ENCODE measurements around the gene ZNF83.
A peak's percentile ranks its signal among the peaks of the same experiment; 100 is the strongest.
"Not testable (repeated sequence)": the region's sequence is repeated elsewhere in the genome, so short reads cannot be mapped to it uniquely, and the experiment has no call there.

Gene ZNF83

DNA sequence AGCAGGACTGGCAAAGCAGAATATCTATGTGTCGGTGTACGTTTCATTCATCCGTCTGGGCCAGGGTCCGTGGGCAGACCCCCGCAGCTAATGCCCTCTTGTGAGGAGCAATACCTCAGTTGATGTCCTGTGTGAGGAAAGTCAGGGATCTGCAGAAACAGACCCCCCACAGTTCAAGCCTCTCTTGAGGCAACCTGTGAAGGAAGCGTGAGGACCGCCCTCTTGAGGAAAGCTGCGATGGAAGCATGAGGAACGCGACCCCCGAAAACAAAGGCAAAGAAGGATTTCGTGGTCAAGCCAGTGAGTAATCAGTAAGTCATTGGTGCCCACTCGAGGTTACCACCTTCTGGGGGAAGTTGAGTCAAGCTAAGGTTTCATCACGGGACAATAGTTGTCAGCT is 20.9 kb upstream of the ZNF83 start:
- H3K4me1 Mint-ChIP-seq (ENCODE audit: low read depth), result peaks cover 16% of the 10 kb centered on the region
- no peak overlapping the region for H3K27ac Mint-ChIP-seq
- H3K36me3 Mint-ChIP-seq (ENCODE audit: low read depth), result peaks cover 87% of the 10 kb centered on the region
- peaks cover 17% of the 10 kb centered on the region for H3K9me3 Mint-ChIP-seq
- no peak overlapping the region for H3K4me3 Mint-ChIP-seq
- no peaks in the 10 kb centered on the region for H3K27me3 Mint-ChIP-seq

DNA sequence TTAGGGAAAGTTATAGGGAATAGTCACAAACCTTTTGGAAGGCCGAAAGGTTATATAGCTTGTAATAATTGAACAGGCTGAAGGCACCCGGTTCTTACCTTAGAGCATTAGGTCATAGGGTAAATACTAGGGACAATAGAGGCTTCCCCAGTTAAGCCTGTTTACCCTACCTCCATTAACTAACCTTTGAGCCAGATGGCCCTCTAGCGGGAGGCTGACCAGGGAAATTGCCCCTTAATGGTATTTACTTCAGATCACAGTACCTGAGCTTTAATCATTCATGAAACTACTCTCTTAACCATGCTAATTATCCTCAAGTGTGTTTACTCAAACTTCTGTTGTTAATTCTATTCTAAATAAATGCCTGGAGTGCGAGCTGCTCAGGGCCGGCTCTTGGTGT is 20.4 kb upstream of the ZNF83 start:
- Mint-ChIP-seq H3K36me3 (ENCODE audit: low read depth) (peaks cover 90% of the 10 kb centered on the region), H3K27me3 (no peaks in the 10 kb centered on the region), H3K4me3 (no peak overlapping the region), H3K9me3 (peaks cover 20% of the 10 kb centered on the region), H3K27ac (no peak overlapping the region), H3K4me1 (ENCODE audit: low read depth) (peaks cover 16% of the 10 kb centered on the region)

DNA sequence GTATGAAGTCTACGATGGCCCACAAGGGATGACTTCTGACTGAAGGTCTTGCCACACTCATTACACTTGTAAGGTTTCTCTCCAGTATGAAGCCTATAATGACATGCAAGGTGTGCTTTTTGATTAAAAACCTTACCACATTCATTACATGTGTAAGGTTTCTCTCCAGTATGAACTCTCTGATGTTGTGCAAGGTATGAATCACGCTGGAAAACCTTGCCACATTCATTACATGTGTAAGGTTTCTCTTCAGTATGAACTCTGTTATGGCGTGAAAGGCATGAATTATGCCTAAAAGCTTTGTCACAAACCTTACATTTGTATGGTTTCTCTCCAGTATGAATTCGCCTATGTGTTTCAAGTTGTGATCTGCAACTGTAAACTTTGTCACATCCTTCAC is 15.0 kb upstream of the ZNF83 start:
- Mint-ChIP-seq H3K27me3 (no peaks in the 10 kb centered on the region), H3K4me1 (ENCODE audit: low read depth) (no peaks in the 10 kb centered on the region), H3K27ac (no peak overlapping the region), H3K36me3 (ENCODE audit: low read depth) (peaks cover 90% of the 10 kb centered on the region), H3K9me3 (peaks cover 44% of the 10 kb centered on the region), H3K4me3 (no peak overlapping the region)

DNA sequence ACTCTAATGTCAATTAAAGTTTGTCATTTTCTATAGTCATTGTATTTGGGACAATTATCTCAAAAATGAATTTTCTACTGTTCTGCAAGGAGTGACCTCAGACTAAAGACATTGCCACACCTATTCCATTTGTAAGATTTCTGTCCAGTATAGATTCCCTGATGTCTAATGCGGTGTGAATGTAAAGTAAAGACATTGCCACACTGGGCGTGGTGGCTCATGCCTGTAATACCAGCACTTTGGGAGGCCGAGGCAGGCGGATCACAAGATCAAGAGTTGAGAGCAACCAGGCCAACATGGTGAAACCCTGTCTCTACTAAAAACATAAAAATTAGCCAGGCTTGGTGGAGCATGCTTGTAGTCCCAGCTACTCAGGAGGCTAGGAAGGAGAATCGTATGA is 13.8 kb upstream of the ZNF83 start:
- no peak overlapping the region for H3K27ac Mint-ChIP-seq
- H3K27me3 Mint-ChIP-seq, result no peaks in the 10 kb centered on the region
- peaks cover 56% of the 10 kb centered on the region for H3K9me3 Mint-ChIP-seq
- no peak overlapping the region for H3K4me3 Mint-ChIP-seq
- no peaks in the 10 kb centered on the region for H3K4me1 Mint-ChIP-seq (ENCODE audit: low read depth)
- peaks cover 92% of the 10 kb centered on the region for H3K36me3 Mint-ChIP-seq (ENCODE audit: low read depth)

DNA sequence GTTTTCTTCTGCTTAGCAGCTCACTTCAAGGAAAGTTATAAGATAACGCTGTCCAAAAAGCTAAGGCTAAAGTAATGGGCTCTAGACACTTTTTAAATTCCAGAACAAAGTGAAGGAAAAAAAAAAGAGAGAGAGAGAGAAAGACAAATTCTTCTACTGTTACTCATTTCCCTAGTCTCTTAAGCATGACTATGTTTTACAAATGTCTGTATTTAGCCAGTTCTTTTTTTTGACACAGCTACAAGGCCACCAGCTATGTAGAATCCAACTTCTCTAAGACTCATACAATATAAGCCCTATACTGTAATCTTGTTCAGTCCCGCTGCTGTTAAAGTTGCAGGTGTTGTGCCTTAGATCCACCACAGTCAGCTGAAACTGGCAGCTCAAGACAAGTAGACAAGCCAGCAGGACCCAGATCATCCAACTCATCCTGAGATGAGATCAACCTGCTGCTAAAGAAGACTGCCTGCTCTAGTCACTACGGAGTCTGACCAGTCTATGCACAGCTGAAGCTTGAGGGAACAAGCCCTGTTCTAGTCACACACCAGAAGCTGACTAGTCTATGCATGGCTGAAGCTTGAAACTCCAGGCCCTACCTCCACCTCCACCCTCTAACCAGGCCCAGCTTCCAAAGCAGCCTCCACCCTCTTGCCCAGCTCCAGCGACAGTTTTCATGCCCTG is 10.3 kb upstream of the ZNF83 start:
- no peak overlapping the region for H3K4me3 Mint-ChIP-seq

DNA sequence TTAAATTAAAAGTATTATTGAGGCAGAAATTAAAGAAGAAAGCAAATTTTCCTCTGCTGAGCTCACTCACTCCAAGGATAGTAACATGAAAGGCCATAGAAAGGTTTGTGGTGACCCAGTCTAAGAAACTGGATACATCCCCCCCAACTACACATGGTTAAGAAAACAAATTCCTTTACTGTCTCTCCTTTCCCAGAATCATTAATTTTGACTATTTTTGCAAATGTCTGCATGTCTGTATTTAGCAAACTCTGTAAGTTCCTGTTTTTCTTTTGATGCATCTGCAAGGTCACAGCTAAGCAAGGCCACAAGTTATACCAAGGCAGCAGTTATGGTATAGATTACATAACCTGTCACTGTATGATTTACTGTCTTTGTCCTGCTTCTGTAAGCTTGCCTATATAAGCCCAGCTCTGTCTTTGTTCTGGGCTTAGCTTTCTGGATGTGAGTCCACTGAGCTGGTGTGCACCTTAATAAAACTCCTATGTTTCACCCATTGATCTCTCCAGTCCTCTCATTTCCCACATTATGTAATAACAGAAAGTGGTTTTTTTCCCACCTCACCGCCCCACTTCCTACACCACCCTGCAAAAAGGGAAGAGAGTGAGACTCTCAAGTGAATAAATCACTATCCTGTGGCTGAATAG is 8.5 kb upstream of the ZNF83 start:
- Mint-ChIP-seq H3K9me3 (peaks cover 49% of the 10 kb centered on the region), H3K4me3 (no peak overlapping the region)

More for the DNA sequence above, 10.3 kb upstream of the ZNF83 start:
- Mint-ChIP-seq H3K4me1 (ENCODE audit: low read depth) (no peaks in the 10 kb centered on the region), H3K27me3 (no peaks in the 10 kb centered on the region), H3K27ac (no peak overlapping the region), H3K9me3 (peaks cover 63% of the 10 kb centered on the region), H3K36me3 (ENCODE audit: low read depth) (peaks cover 82% of the 10 kb centered on the region)

DNA sequence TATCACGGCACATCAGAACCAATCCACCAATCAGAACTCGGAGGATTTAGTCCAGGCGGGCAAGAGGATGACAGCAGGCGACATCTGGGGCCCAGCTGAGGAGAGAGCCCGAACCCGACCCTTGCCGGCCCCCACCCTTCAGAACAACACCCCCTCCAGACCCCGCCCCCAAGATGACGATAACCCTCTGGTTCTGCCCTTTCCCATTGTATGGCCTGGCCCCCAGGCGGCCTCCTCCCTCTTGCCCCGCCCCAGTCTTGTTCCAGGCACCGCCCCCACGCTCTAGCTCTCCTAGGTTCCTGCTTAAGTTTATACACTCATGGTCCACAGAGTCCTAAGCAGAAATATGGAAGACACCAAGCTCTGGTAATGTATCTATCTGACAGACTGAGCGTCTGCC is 2.8 kb upstream of the ZNF83 start:
- H3K9me3 Mint-ChIP-seq, result peaks cover 21% of the 10 kb centered on the region
- H3K4me1 Mint-ChIP-seq (ENCODE audit: low read depth), result peaks cover 13% of the 10 kb centered on the region
- peaks cover 44% of the 10 kb centered on the region for H3K36me3 Mint-ChIP-seq (ENCODE audit: low read depth)
- no peak overlapping the region for H3K4me3 Mint-ChIP-seq
- H3K27ac Mint-ChIP-seq, result no peak overlapping the region
- no peaks in the 10 kb centered on the region for H3K27me3 Mint-ChIP-seq

More for the DNA sequence above, 8.5 kb upstream of the ZNF83 start:
- Mint-ChIP-seq H3K27me3 (no peaks in the 10 kb centered on the region), H3K27ac (no peak overlapping the region), H3K36me3 (ENCODE audit: low read depth) (peaks cover 72% of the 10 kb centered on the region), H3K4me1 (ENCODE audit: low read depth) (no peaks in the 10 kb centered on the region)

DNA sequence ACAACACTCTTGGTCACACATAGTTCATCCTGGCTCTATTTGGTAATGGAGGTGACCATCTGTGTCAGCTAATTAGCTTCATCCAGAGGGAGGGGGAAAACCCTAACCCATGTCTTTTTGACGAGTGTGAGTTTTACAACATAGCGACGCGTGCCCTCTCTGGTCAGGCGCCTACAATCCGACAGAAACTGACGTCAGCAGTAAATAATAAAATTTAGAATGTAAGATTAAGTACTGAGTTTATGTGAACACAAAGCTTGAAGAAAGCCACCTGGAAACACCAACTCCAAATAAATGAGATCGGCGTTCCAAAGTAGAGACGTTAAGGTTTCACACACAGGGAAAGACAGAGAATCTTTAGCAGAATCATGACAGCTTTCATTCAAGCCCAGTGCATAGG is 1.8 kb upstream of the ZNF83 start:
- H3K27ac Mint-ChIP-seq, result no peak overlapping the region
- peaks cover 45% of the 10 kb centered on the region for H3K36me3 Mint-ChIP-seq (ENCODE audit: low read depth)

DNA sequence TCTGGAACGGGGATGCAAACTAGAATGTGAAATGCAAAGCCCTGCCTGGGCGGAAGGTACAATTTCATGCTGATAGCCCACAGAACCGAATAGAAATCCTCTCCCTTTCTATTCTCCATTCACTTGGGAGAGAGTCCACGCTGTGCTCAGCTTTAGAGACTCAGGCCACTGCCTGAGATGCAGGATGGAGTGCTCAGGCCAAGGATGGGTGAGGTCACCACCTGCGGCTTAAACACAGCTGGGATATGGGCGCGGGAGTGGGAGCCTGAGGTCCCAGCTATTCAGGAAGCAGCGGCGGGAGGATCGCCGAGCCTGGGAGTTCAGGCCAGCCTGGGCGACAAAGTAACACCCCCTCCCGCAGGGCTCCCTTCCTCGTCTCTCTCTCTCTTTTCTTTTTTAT is 446 bp upstream of the ZNF83 start:
- Mint-ChIP-seq H3K4me3 (peak overlapping the region; percentile 96), H3K4me1 (ENCODE audit: low read depth) (peaks cover 13% of the 10 kb centered on the region), H3K27me3 (no peaks in the 10 kb centered on the region), H3K27ac (no peak overlapping the region), H3K9me3 (peaks cover 15% of the 10 kb centered on the region), H3K36me3 (ENCODE audit: low read depth) (peaks cover 37% of the 10 kb centered on the region)

More for the DNA sequence above, 1.8 kb upstream of the ZNF83 start:
- peaks cover 19% of the 10 kb centered on the region for H3K9me3 Mint-ChIP-seq
- peaks cover 13% of the 10 kb centered on the region for H3K4me1 Mint-ChIP-seq (ENCODE audit: low read depth)
- H3K27me3 Mint-ChIP-seq, result no peaks in the 10 kb centered on the region
- H3K4me3 Mint-ChIP-seq, result no peak overlapping the region

DNA sequence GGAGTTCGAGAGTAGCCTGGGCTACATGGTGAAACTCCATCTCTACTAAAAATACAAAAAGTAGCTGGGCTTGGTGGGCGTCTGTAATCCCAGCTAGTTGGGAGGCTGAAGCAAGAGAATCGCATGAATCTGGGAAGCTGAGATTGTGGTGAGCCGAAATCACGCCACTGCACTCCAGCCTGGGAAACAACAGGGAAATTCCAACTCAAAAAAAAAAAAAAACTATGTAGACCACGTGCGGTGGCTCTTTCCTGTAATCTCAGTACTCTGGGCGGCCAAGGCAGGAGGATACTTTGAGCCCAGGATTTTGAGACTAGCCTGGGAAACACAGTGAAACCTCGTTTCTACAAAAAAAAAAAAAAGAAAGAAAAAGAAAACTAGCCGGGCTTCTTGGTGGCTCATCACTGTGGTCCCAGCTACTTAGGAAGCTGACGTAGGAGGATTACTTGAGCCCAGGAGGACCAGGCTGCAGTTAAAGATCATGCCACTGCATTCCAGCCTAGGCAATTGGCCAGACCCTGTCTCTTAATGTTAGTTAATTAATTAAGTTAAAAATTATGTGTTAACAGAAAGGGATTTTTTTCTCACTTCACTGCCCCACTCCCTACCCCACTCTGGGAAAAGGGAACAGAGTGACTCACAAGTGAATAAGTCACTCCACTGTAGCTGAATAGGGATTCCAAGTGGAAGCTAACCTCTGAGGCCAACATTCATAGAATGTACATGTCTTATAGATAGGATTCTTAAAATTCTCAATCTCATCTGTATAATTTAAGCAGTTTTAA is 2.2 kb downstream of the ZNF83 start:
- peaks cover 45% of the 10 kb centered on the region for H3K36me3 Mint-ChIP-seq (ENCODE audit: low read depth)
- peaks cover 14% of the 10 kb centered on the region for H3K4me1 Mint-ChIP-seq (ENCODE audit: low read depth)
- H3K4me3 Mint-ChIP-seq, result no peak overlapping the region
- no peaks in the 10 kb centered on the region for H3K27me3 Mint-ChIP-seq
- no peak overlapping the region for H3K27ac Mint-ChIP-seq
- H3K9me3 Mint-ChIP-seq, result peaks cover 20% of the 10 kb centered on the region

DNA sequence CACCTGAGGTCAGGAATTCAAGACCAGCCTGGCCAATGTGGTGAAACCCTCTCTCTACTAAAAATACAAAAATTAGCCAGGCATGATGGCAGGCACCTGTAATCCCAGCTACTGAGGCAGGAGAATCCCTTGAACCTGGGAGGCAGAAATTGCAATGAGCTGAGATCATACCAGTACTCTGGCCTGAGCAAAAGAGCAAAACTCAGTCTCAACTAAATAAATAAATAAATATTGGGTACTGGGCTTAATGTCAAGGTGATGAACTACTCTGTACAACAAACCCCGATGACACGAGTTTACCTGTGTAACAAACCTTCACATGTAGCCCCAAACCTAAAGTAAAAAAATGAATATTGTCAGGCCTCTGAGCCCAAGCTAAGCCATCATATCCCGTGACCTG is 10.7 kb downstream of the ZNF83 start:
- Mint-ChIP-seq H3K9me3 (peaks cover 23% of the 10 kb centered on the region), H3K36me3 (ENCODE audit: low read depth) (peaks cover 44% of the 10 kb centered on the region)
- H3K4me3 Mint-ChIP-seq; H3K4me1 Mint-ChIP-seq (ENCODE audit: low read depth); H3K27ac Mint-ChIP-seq; H3K27me3 Mint-ChIP-seq: not testable (repeated sequence)

DNA sequence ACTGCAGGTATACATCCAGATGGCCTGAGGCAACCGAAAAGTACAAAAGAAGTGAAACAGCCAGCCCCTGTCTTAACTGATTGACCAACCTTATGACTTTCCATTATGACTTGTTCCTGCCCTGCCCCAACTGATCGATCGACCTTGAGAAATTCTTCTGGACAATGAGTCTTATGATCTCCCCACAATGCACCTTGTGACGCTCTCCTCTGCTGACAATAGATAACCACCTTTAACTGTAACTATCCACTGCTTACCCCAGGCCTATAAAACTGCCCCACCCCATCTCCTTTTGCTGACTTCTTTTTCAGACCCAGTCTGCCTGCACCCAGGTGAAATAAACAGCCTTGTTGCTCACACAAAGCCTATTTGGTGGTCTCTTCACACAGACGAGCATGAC is 11.2 kb downstream of the ZNF83 start:
- peaks cover 21% of the 10 kb centered on the region for H3K9me3 Mint-ChIP-seq
- H3K4me3 Mint-ChIP-seq, result no peak overlapping the region
- H3K36me3 Mint-ChIP-seq (ENCODE audit: low read depth), result peaks cover 48% of the 10 kb centered on the region
- H3K27ac Mint-ChIP-seq, result no peak overlapping the region
- H3K4me1 Mint-ChIP-seq (ENCODE audit: low read depth), result peaks cover 7% of the 10 kb centered on the region
- no peaks in the 10 kb centered on the region for H3K27me3 Mint-ChIP-seq

DNA sequence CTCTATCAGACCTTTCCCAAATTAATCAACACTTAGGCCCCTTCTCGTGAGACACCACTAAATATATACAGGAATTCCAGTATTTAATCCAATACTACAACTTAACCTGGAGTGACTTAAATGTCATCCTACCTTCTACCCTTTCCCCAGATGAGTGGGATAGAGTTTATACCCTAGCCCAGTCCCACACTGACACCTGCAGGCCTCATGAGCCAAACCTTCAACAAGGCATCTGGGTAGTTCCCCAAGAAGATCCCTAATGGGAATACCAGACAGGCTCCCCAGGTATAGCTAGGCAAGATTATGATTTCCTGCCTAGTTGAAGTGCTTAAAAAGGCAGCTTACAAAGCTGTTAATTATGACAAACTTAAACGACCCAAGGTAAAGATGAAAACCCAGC is 15.9 kb downstream of the ZNF83 start:
- Mint-ChIP-seq H3K27ac (no peak overlapping the region), H3K27me3 (no peaks in the 10 kb centered on the region), H3K4me3 (no peak overlapping the region), H3K36me3 (ENCODE audit: low read depth) (peaks cover 52% of the 10 kb centered on the region), H3K9me3 (peaks cover 20% of the 10 kb centered on the region), H3K4me1 (ENCODE audit: low read depth) (peaks cover 17% of the 10 kb centered on the region)

DNA sequence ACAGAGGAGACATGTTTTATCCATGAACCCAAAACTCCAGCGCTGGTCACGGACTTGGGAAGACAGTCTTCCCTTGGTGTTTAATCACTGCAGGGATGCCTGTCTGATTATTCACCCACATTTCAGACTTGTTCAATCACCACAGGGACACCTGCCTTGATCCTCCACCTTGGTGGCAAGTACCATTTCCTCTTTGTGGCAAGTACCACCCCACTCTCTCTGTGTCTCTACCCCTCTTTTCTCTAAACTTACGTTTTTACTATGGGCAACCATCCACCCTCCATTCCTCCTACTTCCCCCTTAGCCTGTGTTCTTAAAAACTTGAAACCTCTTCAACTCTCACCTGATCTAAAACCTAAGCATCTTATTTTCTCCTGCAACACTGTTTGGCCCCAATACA is 16.8 kb downstream of the ZNF83 start:
- Mint-ChIP-seq H3K27ac (peak overlapping the region; percentile 3), H3K9me3 (peaks cover 27% of the 10 kb centered on the region), H3K27me3 (no peaks in the 10 kb centered on the region), H3K36me3 (ENCODE audit: low read depth) (peaks cover 60% of the 10 kb centered on the region), H3K4me3 (no peak overlapping the region), H3K4me1 (ENCODE audit: low read depth) (peaks cover 17% of the 10 kb centered on the region)

DNA sequence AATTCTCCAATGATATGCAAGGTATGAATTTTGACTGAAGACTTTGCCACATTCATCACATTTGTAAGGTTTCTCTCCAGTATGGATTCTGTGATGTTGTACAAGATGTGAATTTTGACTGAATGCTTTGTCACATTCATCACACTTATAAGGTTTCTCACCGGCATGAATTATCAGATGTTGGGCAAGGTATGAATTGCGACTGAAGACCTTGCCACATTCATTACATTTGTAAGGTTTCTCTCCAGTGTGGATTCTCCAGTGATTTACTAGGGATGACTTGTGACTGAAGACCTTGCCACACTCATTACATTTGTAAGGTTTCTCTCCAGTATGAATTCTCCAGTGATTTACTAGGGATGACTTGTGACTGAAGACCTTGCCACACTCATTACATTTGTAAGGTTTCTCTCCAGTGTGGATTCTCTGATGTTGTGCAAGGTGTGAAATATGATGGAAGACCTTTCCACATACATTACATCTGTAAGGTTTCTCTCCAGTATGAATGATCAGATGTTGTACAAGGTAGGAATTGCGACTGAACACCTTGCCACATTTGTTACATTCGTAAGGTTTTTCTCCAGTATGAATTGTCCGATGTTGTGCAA is 24.8 kb downstream of the ZNF83 start:
- H3K27me3 Mint-ChIP-seq, result no peaks in the 10 kb centered on the region
- H3K36me3 Mint-ChIP-seq (ENCODE audit: low read depth), result peaks cover 90% of the 10 kb centered on the region
- no peaks in the 10 kb centered on the region for H3K4me1 Mint-ChIP-seq (ENCODE audit: low read depth)
- peaks cover 37% of the 10 kb centered on the region for H3K9me3 Mint-ChIP-seq
- no peak overlapping the region for H3K4me3 Mint-ChIP-seq
- no peak overlapping the region for H3K27ac Mint-ChIP-seq

Data from stimulated activated naive CD8-positive, alpha-beta T cell treated with anti-CD3 and anti-CD28 coated beads, Interleukin-15, Interleukin-2, amounts not matched to agents 100 ng/mL and 50 ng/mL, for 24 hours (primary cell).